HepG2 (cell line): ENCODE results near the gene FITM1. TPM values are rescaled to one million over a fixed set of nuclear protein-coding genes. Genes with fewer than 3 reads are reported as not detected.

Experiments used
- BRD4 ChIP-seq: sonication (generic); formaldehyde crosslinking; IDR thresholded peaks from 2 replicates; pipeline ENCODE4 v1.4.0; 2020; ENCODE audit warnings: missing genetic modification reagents
- CHD2 ChIP-seq: IDR thresholded peaks from 2 replicates; pipeline ENCODE4 v1.6.1; 2011; ENCODE audit warnings: low read depth, low read length, improper control_type of control experiment
- ELK4 ChIP-seq: sonication (generic); formaldehyde crosslinking; IDR thresholded peaks from 2 replicates; pipeline ENCODE4 v1.9.0; 2021; ENCODE audit warnings: missing genetic modification reagents, borderline replicate concordance
- MEIS1 ChIP-seq: sonication (generic); formaldehyde crosslinking; IDR thresholded peaks from 2 replicates; pipeline ENCODE4 v1.9.0; 2021; ENCODE audit warnings: mild to moderate bottlenecking, missing genetic modification reagents, moderate library complexity, borderline replicate concordance
- MZF1 ChIP-seq: sonication (generic); formaldehyde crosslinking; IDR thresholded peaks from 2 replicates; pipeline ENCODE4 v1.8.1; 2023; ENCODE audit warnings: mild to moderate bottlenecking, missing genetic modification reagents, borderline replicate concordance
- NFAT5 ChIP-seq: sonication (generic); formaldehyde crosslinking; IDR thresholded peaks from 2 replicates; pipeline ENCODE4 v1.4.0; 2020; ENCODE audit warnings: missing genetic modification reagents
- NFE2L2 ChIP-seq: fragments of 150-350 bp; IDR thresholded peaks from 2 replicates; pipeline ENCODE4 v1.6.1; 2014; ENCODE audit warnings: low read length
- NFYB ChIP-seq: sonication (generic); formaldehyde crosslinking; IDR thresholded peaks from 2 replicates; pipeline ENCODE4 v1.4.0; 2020; ENCODE audit warnings: missing genetic modification reagents
- NFYC ChIP-seq: IDR thresholded peaks from 2 replicates; pipeline ENCODE4 v1.6.1; 2016; ENCODE audit warnings: missing genetic modification reagents, missing compliant biosample characterization
- RFXAP ChIP-seq: sonication (generic); formaldehyde crosslinking; IDR thresholded peaks from 2 replicates; pipeline ENCODE4 v1.4.0; 2020; ENCODE audit warnings: missing genetic modification reagents, borderline replicate concordance
- SSRP1 ChIP-seq: IDR thresholded peaks from 2 replicates; pipeline ENCODE4 v1.6.1; 2016; ENCODE audit warnings: control low read depth
- TIGD3 ChIP-seq: sonication (generic); formaldehyde crosslinking; IDR thresholded peaks from 2 replicates; pipeline ENCODE4 v1.5.1; 2020; ENCODE audit warnings: mild to moderate bottlenecking, missing genetic modification reagents, borderline replicate concordance
- YEATS4 ChIP-seq: sonication (generic); formaldehyde crosslinking; IDR thresholded peaks from 2 replicates; pipeline ENCODE4 v1.4.0; 2020; ENCODE audit warnings: missing genetic modification reagents, borderline replicate concordance
- ZNF142 ChIP-seq: sonication (generic); formaldehyde crosslinking; IDR thresholded peaks from 2 replicates; pipeline ENCODE4 v1.4.0; 2020; ENCODE audit warnings: missing genetic modification reagents
- ZNF383 ChIP-seq: sonication (generic); formaldehyde crosslinking; IDR thresholded peaks from 2 replicates; pipeline ENCODE4 v1.4.0; 2020; ENCODE audit warnings: missing genetic modification reagents, mild to moderate bottlenecking, borderline replicate concordance
- ZNF430 ChIP-seq: sonication (generic); formaldehyde crosslinking; IDR thresholded peaks from 2 replicates; pipeline ENCODE4 v1.9.0; 2021; ENCODE audit warnings: mild to moderate bottlenecking, missing genetic modification reagents
- polyA plus RNA-seq, 8 experiments: library from polyadenylated mRNA; depleted of rRNA in 3 of 8; stranded (reverse) in 7 of 8; unstranded in 1 of 8; fragments of >200 nt; fragmentation: Illumina TruSeq in 4 of 8; extraction: Trizol in 4 of 8; gene quantifications; 2 replicates each; pipeline versions ENCODE4 v1.2.1 to v1.2.3, GENCODE V29; 2011 to 2016; ENCODE audit warnings: low read depth in 4 of 8, missing spikeins in 1 of 8, mixed read lengths in 1 of 8; ENCODE audit not compliant: insufficient read depth in 1 of 8
- total RNA-seq, 5 experiments: library from RNA; depleted of rRNA; stranded (reverse); fragments of >200 nt; fragmentation: Illumina TruSeq; extraction: Trizol; gene quantifications; 2 replicates each; pipeline ENCODE4 v1.2.3, GENCODE V29; 2016; ENCODE audit warnings: low read depth in 1 of 5

Gene FITM1
- total and polyA plus RNA-seq, 2 of the 13 experiments (the other 11 are each of a cell fraction or from before 2014, with no cell fraction given), result 2.7 to 5.8 TPM

- TF ChIP-seq CHD2 (no peak), ZNF383 (CRISPR knock-in tag) (no peak), SSRP1 (CRISPR knock-in tag) (no peak), NFE2L2 (no peak), YEATS4 (CRISPR knock-in tag) (peak; percentile 3; the same call in 1 of the 2 replicates), RFXAP (peak; percentile 53; the same call in 1 of the 2 replicates), NFYC (CRISPR knock-in tag) (no peak), MZF1 (CRISPR knock-in tag) (peak; percentile 97), BRD4 (CRISPR knock-in tag) (no peak; the same call in 1 of the 2 replicates), MEIS1 (CRISPR knock-in tag) (0 out of 2 replicates have a peak, but pooled peaks have one; percentile 36), TIGD3 (CRISPR knock-in tag) (peak; percentile 75; the same call in 1 of the 2 replicates), NFYB (CRISPR knock-in tag) (0 out of 2 replicates have a peak, but pooled peaks have one; percentile 4), ELK4 (CRISPR knock-in tag) (no peak), ZNF430 (no peak), NFAT5 (CRISPR knock-in tag) (peak; percentile 92), ZNF142 (CRISPR knock-in tag) (peak; percentile 38; the same call in 1 of the 2 replicates)
These were observed 17.4 kb downstream of the FITM1 start (continued) for GRCh38 chr14:24147761-24148428.
